ENCODE data around the gene GDF10.

Gene GDF10

GRCh38 chr10:47315421-47315820 lies 15.4 kb downstream of the GDF10 start:
- no peak for DNase-seq (ENCODE audit: low read depth)

GRCh38 chr10:47316131-47316530 lies 16.1 kb downstream of the GDF10 start:
- DNase-seq (ENCODE audit: low read depth): no peak

- DNase-seq (ENCODE audit: low read depth): no peak
Observed at GRCh38 chr10:47317251-47317650, 17.3 kb downstream of the GDF10 start.

GRCh38 chr10:47318706-47319105 lies 18.7 kb downstream of the GDF10 start:
- DNase-seq (ENCODE audit: low read depth): no peak

- no peak for DNase-seq (ENCODE audit: low read depth)
Observed at GRCh38 chr10:47319784-47320183, 19.8 kb downstream of the GDF10 start.

GRCh38 chr10:47320812-47321211 lies 20.8 kb downstream of the GDF10 start:
- no peak for DNase-seq (ENCODE audit: low read depth)

GRCh38 chr10:47321521-47322195 lies 21.7 kb downstream of the GDF10 start:
- DNase-seq (ENCODE audit: low read depth): no peak

GRCh38 chr10:47322300-47323061 lies 22.5 kb downstream of the GDF10 start, which contains the start of gene GDF2:
GDF2 (plus strand) TSS chr10:47322454; CDS start chr10:47322669, 215 bp downstream.
- DNase-seq (ENCODE audit: low read depth): no peak

GRCh38 chr10:47323087-47323486 lies 23.1 kb downstream of the GDF10 start:
- no peak for DNase-seq (ENCODE audit: low read depth)

- DNase-seq (ENCODE audit: low read depth): no peak
Observed at GRCh38 chr10:47323636-47324296, 23.8 kb downstream of the GDF10 start.

GRCh38 chr10:47325303-47326291 lies 25.6 kb downstream of the GDF10 start:
- no peak for DNase-seq (ENCODE audit: low read depth)

- DNase-seq (ENCODE audit: low read depth): no peak
Observed at GRCh38 chr10:47326306-47326926, 26.4 kb downstream of the GDF10 start.

- no peak for DNase-seq (ENCODE audit: low read depth)
Observed at GRCh38 chr10:47326927-47327330, 26.9 kb downstream of the GDF10 start.

- no peak for DNase-seq (ENCODE audit: low read depth)
Observed at GRCh38 chr10:47329855-47330254, 29.9 kb downstream of the GDF10 start.

- DNase-seq (ENCODE audit: low read depth): no peak
Observed at GRCh38 chr10:47330366-47330765, 30.4 kb downstream of the GDF10 start.

- no peak for DNase-seq (ENCODE audit: low read depth)
Observed at GRCh38 chr10:47330804-47331203, 30.8 kb downstream of the GDF10 start.

- no peak for DNase-seq (ENCODE audit: low read depth)
Observed at GRCh38 chr10:47331491-47331890, 31.5 kb downstream of the GDF10 start.

GRCh38 chr10:47331954-47332353 lies 32.0 kb downstream of the GDF10 start:
- DNase-seq (ENCODE audit: low read depth): no peak

GRCh38 chr10:47332371-47332770 lies 32.4 kb downstream of the GDF10 start:
- no peak for DNase-seq (ENCODE audit: low read depth)

GRCh38 chr10:47332946-47333345 lies 32.9 kb downstream of the GDF10 start:
- no peak for DNase-seq (ENCODE audit: low read depth)

GRCh38 chr10:47333532-47333931 lies 33.5 kb downstream of the GDF10 start:
- no peak for DNase-seq (ENCODE audit: low read depth)

All from stimulated activated CD8-positive, alpha-beta memory T cell treated with anti-CD3 and anti-CD28 coated beads, Interleukin-12 subunit alpha, Interleukin-12 subunit beta, amount 100 ng/mL, for 4 hours (primary cell).